Lower leg skin (tissue), 4 donors: ENCODE measurements around the gene RGS5. TPM values are rescaled to one million over a fixed set of nuclear protein-coding genes. Genes with fewer than 3 reads are reported as not detected.

Experiments
- DNase-seq, 2 donors: peaks; one replicate each; pipeline ENCODE4 v3.0.0-alpha.2; 2019; ENCODE audit warnings: low spot score in 2 of 2
- H3K4me3 ChIP-seq: fragments of 200-600 bp; sonication (generic); 2 replicates; pipeline ENCODE4 v1.5.1; 2017; ENCODE audit warnings: mild to moderate bottlenecking, low read depth; ENCODE audit not compliant: poor library complexity, severe bottlenecking
- POLR2A ChIP-seq, 2 donors: fragments of 450-650 bp; IDR thresholded peaks; one replicate each; pipeline ENCODE4 v1.6.1; 2016 to 2017; ENCODE audit warnings: antibody characterized with exemption in 2 of 2, mild to moderate bottlenecking in 1 of 2, moderate library complexity in 1 of 2
- WGBS, 2 donors: methylation state at CpG; one replicate each; pipeline ENCODE4 v1.1.5; 2018; 5-methylcytosine and 5-hydroxymethylcytosine counted together
- intact Hi-C: fragments of 100-400 bp; cut with DNase I; formaldehyde crosslinking; loops from one replicate; pipeline ENCODE4 v1.15.0; 2023; ENCODE audit warnings: low total_unique reads
- total RNA-seq, 4 donors: library from RNA; depleted of rRNA; stranded (reverse); fragments of >200 nt; gene quantifications; one replicate each; pipeline ENCODE4 v1.1.0, GENCODE V29; 2016
- TF ChIP-seq, protein P1 (sequence below), 3 donors: fragments of 450-650 bp; IDR thresholded peaks; one replicate each; pipeline ENCODE4 v1.5.1; 2016; ENCODE audit warnings: antibody characterized with exemption in 3 of 3, mild to moderate bottlenecking in 3 of 3, moderate library complexity in 2 of 3

Gene RGS5
- total RNA-seq, 4 donors from 2014 or later: 16.0 to 59.0 (median 33.2) TPM

DNA sequence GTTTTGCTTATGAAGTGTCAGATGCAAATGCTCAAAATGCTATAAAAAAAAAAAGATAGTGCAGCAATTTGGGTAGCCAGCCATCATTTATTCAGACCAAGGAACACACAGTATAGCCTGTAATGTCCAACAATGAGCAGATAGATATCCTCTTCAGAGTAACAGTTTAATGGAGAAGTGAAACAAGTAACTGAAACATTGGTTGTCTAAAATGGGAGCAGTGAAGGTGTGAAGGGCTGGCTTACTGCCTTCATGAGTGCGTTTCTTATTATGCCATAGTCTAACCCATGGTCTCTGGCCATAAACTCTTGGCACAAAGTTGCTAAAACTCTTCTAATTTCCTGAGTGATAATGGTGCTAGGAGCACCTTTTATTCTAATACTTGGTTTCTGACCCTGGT, 11.4 kb downstream of the RGS5 start:
- H3K4me3 ChIP-seq: no peak overlapping the region
- TF ChIP-seq, protein P1, sequence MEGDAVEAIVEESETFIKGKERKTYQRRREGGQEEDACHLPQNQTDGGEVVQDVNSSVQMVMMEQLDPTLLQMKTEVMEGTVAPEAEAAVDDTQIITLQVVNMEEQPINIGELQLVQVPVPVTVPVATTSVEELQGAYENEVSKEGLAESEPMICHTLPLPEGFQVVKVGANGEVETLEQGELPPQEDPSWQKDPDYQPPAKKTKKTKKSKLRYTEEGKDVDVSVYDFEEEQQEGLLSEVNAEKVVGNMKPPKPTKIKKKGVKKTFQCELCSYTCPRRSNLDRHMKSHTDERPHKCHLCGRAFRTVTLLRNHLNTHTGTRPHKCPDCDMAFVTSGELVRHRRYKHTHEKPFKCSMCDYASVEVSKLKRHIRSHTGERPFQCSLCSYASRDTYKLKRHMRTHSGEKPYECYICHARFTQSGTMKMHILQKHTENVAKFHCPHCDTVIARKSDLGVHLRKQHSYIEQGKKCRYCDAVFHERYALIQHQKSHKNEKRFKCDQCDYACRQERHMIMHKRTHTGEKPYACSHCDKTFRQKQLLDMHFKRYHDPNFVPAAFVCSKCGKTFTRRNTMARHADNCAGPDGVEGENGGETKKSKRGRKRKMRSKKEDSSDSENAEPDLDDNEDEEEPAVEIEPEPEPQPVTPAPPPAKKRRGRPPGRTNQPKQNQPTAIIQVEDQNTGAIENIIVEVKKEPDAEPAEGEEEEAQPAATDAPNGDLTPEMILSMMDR (IDR thresholded peaks at IDR 0.05): no peak
- TF ChIP-seq POLR2A (IDR thresholded peaks at IDR 0.05): no peak
- intact Hi-C loops: no loop called here
- no peak for DNase-seq
- 92 to 94% methylated on average over 1 of the region's 1 CpG for WGBS, 2 donors

DNA sequence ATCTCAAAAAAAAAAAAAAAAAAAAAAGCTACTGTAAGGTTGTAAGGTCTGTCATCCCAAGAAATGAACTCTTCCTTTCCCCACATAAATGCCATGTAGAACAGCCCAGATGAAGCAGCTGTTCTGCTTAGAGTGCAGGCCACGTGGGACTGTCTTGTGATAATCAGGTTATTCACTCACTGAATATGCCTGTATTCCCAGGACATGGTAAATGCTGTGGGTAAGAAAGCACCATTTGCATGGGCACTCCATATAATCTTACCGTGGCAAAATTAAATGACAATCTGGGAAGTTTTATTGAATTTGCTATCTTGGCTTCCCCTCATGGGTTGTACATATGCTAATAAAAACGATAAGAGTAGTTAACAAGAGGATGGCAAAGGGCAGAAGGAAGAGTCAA, 13.8 kb downstream of the RGS5 start:
- TF ChIP-seq, protein P1 (IDR thresholded peaks at IDR 0.05): no peak
- TF ChIP-seq POLR2A (IDR thresholded peaks at IDR 0.05): no peak
- DNase-seq: no peak
- H3K4me3 ChIP-seq: no peak overlapping the region
- intact Hi-C loops: no loop called here
- 84 to 86% methylated on average over 3 of the region's 3 CpGs for WGBS, 2 donors

DNA sequence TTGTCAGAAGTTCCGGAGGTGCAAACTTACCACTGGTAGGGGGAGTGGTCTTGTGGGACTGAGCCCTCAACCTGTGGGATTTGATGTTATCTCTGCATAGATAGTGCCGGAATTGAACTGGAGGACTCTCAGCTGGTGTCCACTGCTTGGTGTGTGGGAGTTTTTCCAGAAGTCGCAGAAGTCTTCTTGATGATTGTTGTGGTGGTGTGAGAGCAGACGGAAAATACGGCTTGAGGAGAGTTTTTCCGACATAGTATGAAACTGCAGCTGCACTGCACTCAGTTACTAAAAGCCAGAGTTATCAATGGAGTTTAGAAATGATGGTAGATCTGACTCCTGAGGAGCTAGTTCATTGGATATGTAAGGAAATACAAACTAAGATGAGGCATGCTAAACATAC, 14.9 kb downstream of the RGS5 start:
- no peak overlapping the region for H3K4me3 ChIP-seq
- 86 to 87% methylated on average over 6 of the region's 6 CpGs for WGBS, 2 donors
- DNase-seq: no peak
- intact Hi-C loops: no loop called here
- no peak for TF ChIP-seq POLR2A (IDR thresholded peaks at IDR 0.05)
- TF ChIP-seq, protein P1 (IDR thresholded peaks at IDR 0.05): no peak

DNA sequence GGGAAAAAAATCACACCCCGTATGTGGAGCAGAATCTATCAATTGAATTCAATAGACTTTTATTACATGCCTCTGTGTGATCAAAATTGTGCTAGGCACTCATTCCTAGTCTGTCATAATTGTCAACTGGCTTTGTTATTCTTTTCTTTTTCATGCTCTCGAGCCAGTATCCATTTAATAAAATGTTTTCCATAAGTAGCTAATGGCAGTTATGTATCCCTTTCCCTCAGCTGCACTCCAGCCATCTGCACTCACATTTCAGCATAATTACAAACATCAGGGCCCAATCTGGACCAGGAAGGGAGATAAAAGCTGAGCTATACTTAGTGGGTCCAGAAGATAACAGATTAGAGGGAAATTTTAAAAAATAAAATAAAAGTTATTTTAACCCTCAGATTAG, 15.9 kb downstream of the RGS5 start:
- intact Hi-C loops: no loop called here
- DNase-seq: no peak
- 73 to 83% methylated on average over 2 of the region's 2 CpGs for WGBS, 2 donors
- no peak overlapping the region for H3K4me3 ChIP-seq
- TF ChIP-seq, protein P1 (IDR thresholded peaks at IDR 0.05): no peak
- TF ChIP-seq POLR2A (IDR thresholded peaks at IDR 0.05): no peak

DNA sequence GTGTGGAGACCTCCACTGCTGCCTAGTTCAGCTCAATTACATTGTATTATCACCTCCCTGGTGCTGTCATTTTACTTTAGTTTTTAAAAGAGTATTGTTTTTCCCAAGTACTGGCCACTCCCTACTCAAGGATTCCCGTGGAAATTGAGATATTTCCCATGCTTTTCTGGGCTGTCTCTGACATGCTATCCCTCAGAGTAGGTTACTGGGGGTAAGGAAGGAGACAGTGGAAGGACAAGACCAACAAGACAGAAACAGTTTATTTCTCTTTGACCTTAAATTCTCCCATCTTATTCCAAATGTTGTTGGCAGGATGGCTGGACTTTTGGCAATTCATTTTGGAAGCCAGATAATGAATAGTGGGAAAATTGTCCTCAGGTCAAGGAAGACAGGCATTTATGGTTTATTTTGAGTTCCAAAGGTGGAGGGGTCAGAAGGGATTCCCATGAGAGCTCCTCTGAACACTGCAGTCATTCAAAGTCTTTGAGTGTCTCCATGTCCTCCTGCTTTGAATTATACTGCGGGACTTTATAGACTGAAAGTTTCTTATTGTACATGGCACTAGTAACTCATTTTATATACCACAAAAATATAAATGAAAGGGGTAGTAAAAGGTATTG, 20.3 kb downstream of the RGS5 start:
- no peak for TF ChIP-seq POLR2A (IDR thresholded peaks at IDR 0.05)
- TF ChIP-seq, protein P1 (IDR thresholded peaks at IDR 0.05): no peak
- WGBS, 2 donors: 63% methylated on average over 2 of the region's 2 CpGs
- DNase-seq: no peak
- H3K4me3 ChIP-seq: no peak overlapping the region
- intact Hi-C loops: no loop called here

DNA sequence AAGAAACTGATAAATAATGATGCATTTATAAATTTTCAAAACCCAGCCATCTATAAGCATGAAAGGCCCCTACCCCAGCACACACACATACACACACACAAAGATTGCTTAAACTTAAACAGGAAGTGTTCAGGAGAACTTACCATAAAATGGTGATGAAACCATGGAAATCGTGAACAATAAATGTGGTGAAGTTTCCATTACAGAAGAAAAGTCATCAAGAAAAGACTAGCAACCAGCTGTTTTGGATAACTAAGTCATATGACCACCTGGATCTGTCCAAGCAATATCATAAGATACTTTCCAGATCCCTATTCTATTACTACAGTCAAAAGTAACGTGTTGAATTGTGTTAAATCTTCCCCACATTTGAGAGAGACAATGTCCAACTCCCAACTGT, 24.1 kb downstream of the RGS5 start:
- TF ChIP-seq, protein P1 (IDR thresholded peaks at IDR 0.05): no peak
- no peak for TF ChIP-seq POLR2A (IDR thresholded peaks at IDR 0.05)
- H3K4me3 ChIP-seq: no peak overlapping the region
- DNase-seq: no peak
- WGBS, 2 donors: 54 to 65% methylated on average over 2 of the region's 2 CpGs
- intact Hi-C loops: no loop called here
